Measurements from ENCODE around the gene BET1L.

Gene BET1L

GRCh38 chr11:211741-212140, 4.5 kb upstream of the BET1L start:
- DNase-seq (ENCODE audit: extremely low spot score) = no peak
- ChIA-PET POLR2A (no interaction called here), CTCF (interaction anchor here (1.0 to 1.9 kb wide), 3 partner anchors 10 to 46 kb away, joined by 3 to 6 read pairs (median 4); no protein-coding TSS in a partner anchor)
- no peak for TF ChIP-seq CTCF (IDR thresholded peaks at IDR 0.05; ENCODE audit: control extremely low read depth, extremely low read depth, low read depth, missing control alignments)

- CTCF ChIA-PET = interaction anchor here (1.0 to 1.7 kb wide), 2 partner anchors 10 to 39 kb away, joined by 3 to 6 read pairs; no protein-coding TSS in a partner anchor
- POLR2A ChIA-PET = no interaction called here
- no peak for DNase-seq (ENCODE audit: extremely low spot score)
- TF ChIP-seq CTCF (IDR thresholded peaks at IDR 0.05; ENCODE audit: control extremely low read depth, extremely low read depth, low read depth, missing control alignments) = no peak
Measured at GRCh38 chr11:211295-211694, 4.1 kb upstream of the BET1L start.

- TF ChIP-seq CTCF (IDR thresholded peaks at IDR 0.05; ENCODE audit: control extremely low read depth, extremely low read depth, low read depth, missing control alignments) = no peak
- ChIA-PET CTCF (no interaction called here), POLR2A (no interaction called here)
- DNase-seq (ENCODE audit: extremely low spot score) = no peak
Measured at GRCh38 chr11:210803-211180, 3.6 kb upstream of the BET1L start.

GRCh38 chr11:210122-210802, 3.1 kb upstream of the BET1L start:
- POLR2A ChIA-PET = no interaction called here

GRCh38 chr11:209275-210121, 2.3 kb upstream of the BET1L start:
- CTCF ChIA-PET = interaction anchor here (1.0 kb wide), 1 partner anchor 146 kb away, joined by 3 read pairs; no protein-coding TSS in a partner anchor

More at GRCh38 chr11:210122-210802, 3.1 kb upstream of the BET1L start:
- CTCF ChIA-PET = no interaction called here
- no peak for DNase-seq (ENCODE audit: extremely low spot score)
- TF ChIP-seq CTCF (IDR thresholded peaks at IDR 0.05; ENCODE audit: control extremely low read depth, extremely low read depth, low read depth, missing control alignments) = no peak

More at GRCh38 chr11:209275-210121, 2.3 kb upstream of the BET1L start:
- no peak for DNase-seq (ENCODE audit: extremely low spot score)
- TF ChIP-seq CTCF (IDR thresholded peaks at IDR 0.05; ENCODE audit: control extremely low read depth, extremely low read depth, low read depth, missing control alignments) = no peak
- POLR2A ChIA-PET = no interaction called here

Data from GM10248 (cell line).